ENCODE results near the gene CASZ1. TPM values are rescaled to one million over a fixed set of nuclear protein-coding genes. Genes with fewer than 3 reads are reported as not detected.

Gene CASZ1
- polyA plus RNA-seq, 3 donors: 3.0 to 3.7 (median 3.4) TPM

GRCh38 chr1:10644307-10645128 lies 151.9 kb downstream of the CASZ1 start:
- H3K27ac ChIP-seq (ENCODE audit: low read depth, low read length): no peak overlapping the region

DNA sequence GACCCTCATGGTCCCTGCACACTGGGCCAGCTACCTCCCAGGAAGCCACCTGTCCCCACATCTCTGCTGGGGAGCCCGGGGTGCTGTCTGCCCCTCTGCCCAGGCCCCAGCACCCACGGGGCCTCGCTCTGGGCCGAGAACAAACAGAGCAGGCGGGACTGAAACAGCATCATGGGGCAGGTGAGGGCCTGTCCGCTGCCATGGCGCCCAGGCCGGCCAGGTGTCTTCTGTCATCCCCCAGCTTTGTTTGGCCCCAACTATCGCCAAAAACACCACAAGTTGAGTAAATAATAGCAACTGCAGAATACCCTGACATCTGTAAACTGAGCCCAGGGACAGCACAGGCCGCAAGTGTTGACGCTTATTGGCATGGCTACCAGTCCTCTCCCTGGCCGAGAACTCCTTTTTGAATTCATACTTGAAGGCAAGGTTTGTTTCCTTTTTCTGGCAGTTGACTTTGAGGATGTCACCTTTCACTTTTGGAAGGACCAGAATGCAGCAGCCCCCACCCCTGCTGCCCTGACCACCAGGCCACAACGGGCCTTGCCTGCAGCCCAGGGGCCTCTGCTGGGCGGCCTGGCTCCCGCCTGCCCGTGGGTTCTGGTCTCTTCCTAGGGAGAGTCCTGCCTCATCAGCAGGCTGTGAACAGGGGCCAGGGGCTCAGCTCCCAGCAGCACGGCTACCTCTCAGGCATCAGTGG lies 152.7 kb downstream of the CASZ1 start:
- WGBS, 3 donors: 89 to 96% (median 95%) methylated on average over 17 of the region's 17 CpGs
- H3K27ac ChIP-seq (ENCODE audit: low read depth, low read length): no peak overlapping the region

More at GRCh38 chr1:10644307-10645128, 151.9 kb downstream of the CASZ1 start:
- 88 to 96% (median 93%) methylated on average over 32 of the region's 32 CpGs for WGBS, 3 donors

- no peak overlapping the region for H3K27ac ChIP-seq (ENCODE audit: low read depth, low read length)
- WGBS, 3 donors: 87 to 95% (median 94%) methylated on average over 25 to 31 of the region's 31 CpGs
Measured at GRCh38 chr1:10642403-10643080, 153.9 kb downstream of the CASZ1 start.

GRCh38 chr1:10641976-10642375 lies 154.5 kb downstream of the CASZ1 start:
- H3K27ac ChIP-seq (ENCODE audit: low read depth, low read length): no peak overlapping the region
- WGBS, 3 donors: 81 to 92% (median 89%) methylated on average over 21 to 24 of the region's 24 CpGs

GRCh38 chr1:10640843-10641553 lies 155.4 kb downstream of the CASZ1 start:
- H3K27ac ChIP-seq (ENCODE audit: low read depth, low read length): no peak overlapping the region
- 87 to 91% (median 89%) methylated on average over 16 of the region's 16 CpGs for WGBS, 3 donors

- 82 to 85% (median 82%) methylated on average over 44 to 45 of the region's 45 CpGs for WGBS, 3 donors
- H3K27ac ChIP-seq (ENCODE audit: low read depth, low read length): no peak overlapping the region
Measured at GRCh38 chr1:10639775-10640578, 156.5 kb downstream of the CASZ1 start.

GRCh38 chr1:10639011-10639774 lies 157.3 kb downstream of the CASZ1 start:
- WGBS, 3 donors: 50 to 75% (median 57%) methylated on average over 73 to 108 of the region's 108 CpGs
- H3K27ac ChIP-seq (ENCODE audit: low read depth, low read length): no peak overlapping the region

GRCh38 chr1:10638559-10639005 lies 157.9 kb downstream of the CASZ1 start:
- H3K27ac ChIP-seq (ENCODE audit: low read depth, low read length): no peak overlapping the region
- 26 to 67% (median 31%) methylated on average over 22 to 57 of the region's 57 CpGs for WGBS, 3 donors

DNA sequence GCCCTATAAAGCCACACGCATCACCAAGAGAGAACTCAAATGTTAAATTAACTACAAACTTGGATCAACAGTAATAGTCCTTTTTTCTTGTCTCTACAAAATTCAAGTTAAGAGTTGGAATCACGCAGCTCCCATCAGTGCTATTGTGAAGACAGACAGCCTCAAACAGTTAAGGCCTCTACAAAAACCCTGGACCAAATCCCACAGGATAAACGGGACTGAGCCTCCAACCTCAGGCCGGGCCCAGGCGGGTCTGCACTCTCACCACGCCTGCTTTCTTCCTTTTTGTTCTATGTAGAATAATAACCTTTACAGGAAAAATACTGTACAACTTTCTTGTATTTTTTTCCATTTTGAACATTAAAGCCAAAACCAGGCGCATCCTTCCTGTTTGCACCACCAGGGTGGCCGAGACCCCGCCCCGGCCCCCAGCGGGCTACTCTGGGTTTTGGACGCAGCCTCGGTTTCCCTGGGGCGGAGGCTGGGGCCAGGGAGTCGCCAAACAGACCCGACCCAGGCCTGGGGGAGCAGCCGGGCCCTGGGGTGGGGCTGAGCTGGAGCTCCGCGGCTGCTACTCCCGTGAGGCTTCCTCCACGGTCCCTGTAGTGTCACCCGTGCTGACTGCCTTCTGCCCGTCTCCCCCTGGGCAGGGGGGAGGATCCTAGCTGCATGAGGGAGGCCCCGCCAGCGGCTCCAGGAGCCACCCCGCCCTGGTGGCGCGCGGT lies 158.4 kb downstream of the CASZ1 start:
- H3K27ac ChIP-seq (ENCODE audit: low read depth, low read length): no peak overlapping the region
- 34 to 82% (median 36%) methylated on average over 23 to 29 of the region's 29 CpGs for WGBS, 3 donors

GRCh38 chr1:10637400-10637799 lies 159.0 kb downstream of the CASZ1 start:
- no peak overlapping the region for H3K27ac ChIP-seq (ENCODE audit: low read depth, low read length)
- WGBS, 3 donors: 76 to 84% (median 78%) methylated on average over 9 of the region's 9 CpGs

DNA sequence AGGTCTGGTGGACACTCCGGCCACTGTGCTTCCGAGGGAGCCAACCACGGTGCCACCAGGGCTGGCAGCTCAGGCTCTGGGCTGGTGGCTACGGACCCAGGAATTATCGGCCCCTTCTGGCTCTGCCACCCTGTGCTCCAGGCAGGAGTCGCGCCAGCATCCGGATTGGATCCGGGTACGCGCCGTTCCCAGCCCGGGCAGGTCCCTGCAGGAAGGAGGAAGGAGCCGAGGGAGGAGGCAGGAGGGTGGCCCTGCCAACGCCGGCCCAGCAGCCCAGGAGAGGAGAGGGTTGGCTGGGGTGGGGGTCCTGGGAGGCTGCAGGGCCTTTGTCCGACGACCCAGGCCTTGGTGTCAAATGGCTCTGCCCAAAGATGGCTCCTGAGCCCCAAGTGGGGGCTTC lies 160.5 kb downstream of the CASZ1 start:
- no peak overlapping the region for H3K27ac ChIP-seq (ENCODE audit: low read depth, low read length)
- 78 to 89% (median 83%) methylated on average over 16 to 18 of the region's 18 CpGs for WGBS, 3 donors

GRCh38 chr1:10635085-10635896 lies 161.2 kb downstream of the CASZ1 start:
- no peak overlapping the region for H3K27ac ChIP-seq (ENCODE audit: low read depth, low read length)
- WGBS, 3 donors: 36 to 47% (median 42%) methylated on average over 23 of the region's 23 CpGs

DNA sequence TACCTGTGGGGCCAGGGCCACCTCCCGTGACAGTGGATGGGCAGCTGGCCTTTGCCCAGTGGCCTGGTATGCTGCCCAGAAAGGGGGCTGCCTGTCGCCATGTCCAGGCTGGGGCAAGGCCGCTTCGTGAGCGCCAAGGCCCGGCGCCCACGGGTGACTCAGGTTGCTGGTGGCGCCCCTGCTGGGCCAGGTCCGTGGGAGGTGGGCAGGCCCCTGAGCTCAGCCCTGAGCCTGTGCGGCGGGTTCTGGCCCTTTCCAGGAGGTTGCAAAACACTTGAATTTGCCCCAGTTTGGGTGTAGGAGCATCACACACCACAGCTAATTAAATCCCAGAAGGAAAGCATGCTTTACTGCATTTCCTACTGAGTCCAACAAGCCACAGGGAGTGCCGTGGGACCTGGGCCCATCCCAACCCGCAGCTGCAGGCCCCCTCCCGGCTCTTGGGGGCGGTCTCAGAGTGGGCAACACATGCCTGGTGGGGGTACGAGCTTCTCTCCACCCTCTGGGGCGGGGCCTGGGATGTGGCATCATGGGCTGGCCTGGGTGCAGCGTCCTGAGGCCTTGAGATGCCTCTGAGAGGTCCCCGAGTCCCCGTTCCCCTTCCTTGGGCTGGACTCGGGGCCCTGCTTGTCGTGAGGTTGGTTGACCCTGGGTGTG lies 161.9 kb downstream of the CASZ1 start:
- H3K27ac ChIP-seq (ENCODE audit: low read depth, low read length): no peak overlapping the region
- WGBS, 3 donors: 71 to 77% (median 71%) methylated on average over 21 to 23 of the region's 23 CpGs

- H3K27ac ChIP-seq (ENCODE audit: low read depth, low read length): no peak overlapping the region
- WGBS, 3 donors: 85 to 92% (median 90%) methylated on average over 8 of the region's 8 CpGs
Measured at GRCh38 chr1:10634075-10634427, 162.4 kb downstream of the CASZ1 start.

- H3K27ac ChIP-seq (ENCODE audit: low read depth, low read length): no peak overlapping the region
- 96 to 97% (median 96%) methylated on average over 10 of the region's 10 CpGs for WGBS, 3 donors
Measured at GRCh38 chr1:10633416-10633815, 163.0 kb downstream of the CASZ1 start.
